ENCODE measurements around the gene ZNF716. TPM values are rescaled to one million over a fixed set of nuclear protein-coding genes. Genes with fewer than 3 reads are reported as not detected.
"Not testable (repeated sequence)": the region's sequence is repeated elsewhere in the genome, so short reads cannot be mapped to it uniquely, and the experiment has no call there.

ZNF716 gene
- under 1 TPM; 0.03 to 0.06 (median 0.06) TPM for polyA plus RNA-seq (ENCODE audit: insufficient read length in 3 of 3)

DNA sequence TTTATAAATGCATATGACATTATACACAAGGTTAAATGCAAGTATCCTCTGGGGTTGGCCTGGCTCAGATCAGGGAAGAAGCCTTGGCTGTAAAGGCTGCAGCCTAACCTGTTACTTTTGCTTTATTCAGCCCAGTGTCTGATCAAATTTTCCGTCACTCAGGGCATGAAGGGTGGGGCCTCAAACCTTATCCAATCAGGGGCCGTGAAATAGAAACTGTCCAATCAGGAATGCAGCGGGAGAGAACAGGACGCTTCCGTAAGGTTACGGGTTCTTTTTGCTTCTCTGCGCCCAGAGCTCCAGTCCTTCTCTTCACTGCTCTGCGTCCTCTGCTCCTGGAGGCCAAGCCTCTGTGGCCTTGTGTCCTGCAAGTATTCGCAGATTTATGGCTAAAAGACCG, at the start of gene ZNF716:
Gene ZNF716, plus strand, starts transcription at position 274 of the 400 bp plus-strand sequence. Its CDS starts 112 bp downstream, at position 386.
- DNase-seq (ENCODE audit: low read depth in 3 of 3, low spot score in 2 of 3) = no peak

DNA sequence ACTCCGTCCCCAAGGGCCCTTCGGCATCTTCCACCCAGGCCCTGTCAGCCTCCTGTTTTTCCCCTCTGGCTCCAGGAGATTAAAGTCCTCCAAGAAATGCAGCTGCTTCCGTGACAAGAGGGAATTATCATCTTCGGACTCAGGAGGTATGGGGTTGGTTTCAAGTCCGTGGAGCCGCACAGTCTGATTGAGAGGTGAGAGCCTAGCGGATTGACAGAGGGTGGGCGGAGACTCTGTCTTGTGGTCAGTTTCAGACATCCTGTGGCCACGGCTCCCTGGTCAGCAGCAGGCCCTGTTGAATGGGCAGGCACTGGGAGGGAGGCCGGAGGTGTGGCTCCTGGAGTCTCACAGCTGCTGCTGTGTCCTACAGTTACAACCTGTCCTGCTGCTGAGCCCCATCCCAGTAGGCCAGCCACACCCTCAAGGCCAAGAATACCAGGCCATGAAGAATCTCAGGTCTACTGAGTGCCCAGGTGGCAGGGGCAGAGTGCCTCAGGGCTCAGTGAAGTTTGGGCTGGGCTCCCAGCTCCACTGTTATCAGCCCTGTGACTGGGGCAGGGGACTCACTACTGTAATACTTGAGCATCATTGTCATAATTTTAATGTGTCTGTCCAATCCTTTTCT, 49.3 kb upstream of the ZNF716 start:
- no peak for DNase-seq (ENCODE audit: low read depth in 3 of 3, low spot score in 2 of 3)

- not testable (repeated sequence) for DNase-seq (ENCODE audit: low read depth in 3 of 3, low spot score in 2 of 3)
Observed at GRCh38 chr7:57403051-57403450, 46.9 kb upstream of the ZNF716 start.

DNA sequence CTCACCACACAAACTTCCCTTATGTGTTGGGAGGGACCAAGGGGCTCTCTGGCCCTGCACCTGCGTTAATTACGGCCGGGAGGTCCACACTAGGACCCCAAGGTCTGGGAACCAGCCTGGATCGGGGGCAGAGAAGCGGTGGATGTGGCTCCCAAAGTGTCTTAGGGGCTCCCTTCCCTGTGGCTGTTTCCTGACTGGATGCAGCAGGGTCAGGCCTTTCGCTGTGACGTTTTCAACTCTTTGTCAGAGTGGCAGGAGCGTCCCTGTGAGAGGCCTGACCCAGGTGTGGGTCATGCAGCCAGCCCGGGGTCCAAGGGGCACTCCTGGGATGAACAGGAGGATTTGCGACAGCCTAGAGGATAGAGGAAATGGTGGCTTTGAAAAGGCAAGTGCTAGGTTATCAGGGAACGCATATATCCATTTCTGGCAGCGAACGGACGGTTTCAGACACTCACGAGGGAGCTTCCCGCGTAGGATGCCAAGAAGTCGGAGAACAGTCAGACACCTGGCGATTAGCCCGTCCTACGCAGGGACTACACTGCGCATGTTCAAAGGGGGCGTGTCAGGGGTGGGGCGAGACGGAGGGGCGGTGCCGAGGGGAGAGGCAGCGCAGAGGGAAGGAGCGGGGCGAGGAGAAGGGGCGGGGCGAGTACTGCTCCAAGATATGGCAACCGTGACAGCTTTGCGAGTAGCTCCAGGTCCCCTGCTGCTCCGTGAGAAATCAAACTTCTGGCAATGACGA, 46.2 kb upstream of the ZNF716 start:
- DNase-seq (ENCODE audit: low read depth in 3 of 3, low spot score in 2 of 3) = no peak

GRCh38 chr7:57404343-57404966, 45.5 kb upstream of the ZNF716 start:
- no peak for DNase-seq (ENCODE audit: low read depth in 3 of 3, low spot score in 2 of 3)

GRCh38 chr7:57404967-57405421, 45.0 kb upstream of the ZNF716 start:
- DNase-seq (ENCODE audit: low read depth in 3 of 3, low spot score in 2 of 3) = no peak

DNA sequence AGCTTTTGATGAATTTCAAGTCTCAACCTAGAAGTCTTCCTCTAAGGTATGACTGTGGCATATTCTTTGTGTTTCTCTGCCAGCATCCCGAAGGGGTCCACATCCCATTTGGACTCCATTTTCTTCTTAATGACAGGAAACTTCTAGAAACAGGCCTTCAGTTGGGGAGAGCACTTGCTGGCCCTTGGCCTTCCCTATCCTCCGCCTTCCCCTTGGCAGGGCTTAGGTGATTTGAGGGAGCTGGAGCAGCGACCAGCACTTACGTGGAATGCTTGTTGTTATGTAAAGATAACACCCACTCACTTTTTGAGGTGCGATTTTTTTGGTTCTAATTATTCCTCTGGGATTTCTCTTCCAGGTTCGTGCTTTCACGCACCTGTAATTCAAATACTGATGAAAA, 42.9 kb upstream of the ZNF716 start:
- no peak for DNase-seq (ENCODE audit: low read depth in 3 of 3, low spot score in 2 of 3)

DNA sequence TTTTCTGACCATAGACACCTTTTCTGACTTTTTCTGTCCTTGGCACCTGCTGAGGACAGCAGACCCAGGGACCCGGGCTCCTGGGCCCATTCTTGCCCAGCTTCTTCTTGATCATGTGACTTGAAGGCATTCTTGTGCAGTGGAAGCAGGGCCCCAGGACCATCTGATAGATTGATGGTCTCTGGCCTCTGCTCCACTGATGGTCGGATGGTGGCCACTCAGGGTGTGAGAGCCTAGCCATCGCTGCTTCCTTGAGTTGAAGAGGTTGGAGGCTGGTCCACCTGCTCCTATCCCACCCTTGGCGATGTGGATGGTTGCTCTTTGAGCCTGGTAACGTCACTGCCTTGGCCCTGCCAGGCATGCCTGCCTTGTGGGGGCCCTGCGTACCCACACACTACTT, 37.8 kb upstream of the ZNF716 start:
- DNase-seq (ENCODE audit: low read depth in 3 of 3, low spot score in 2 of 3) = no peak

DNA sequence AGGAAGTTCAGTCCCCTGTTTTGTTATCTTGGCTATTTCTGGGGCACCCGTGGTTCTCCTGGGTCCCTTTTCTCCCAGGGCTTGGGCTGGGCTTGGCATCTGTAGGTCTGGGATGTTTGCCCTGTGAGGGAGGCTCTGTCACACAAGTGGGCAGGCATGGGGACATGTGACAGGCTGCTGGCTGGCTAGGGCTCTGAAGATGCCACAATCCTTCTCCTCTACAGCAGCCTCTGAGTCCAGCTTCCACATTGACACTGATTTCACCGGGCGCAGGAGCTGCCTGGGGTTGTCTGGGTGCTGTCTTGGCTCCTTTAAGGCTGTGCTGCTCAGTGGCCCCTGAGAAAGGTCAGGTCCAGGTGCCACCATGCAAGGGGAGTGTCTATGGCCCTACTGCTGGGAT, 37.4 kb upstream of the ZNF716 start:
- DNase-seq (ENCODE audit: low read depth in 3 of 3, low spot score in 2 of 3) = no peak

DNA sequence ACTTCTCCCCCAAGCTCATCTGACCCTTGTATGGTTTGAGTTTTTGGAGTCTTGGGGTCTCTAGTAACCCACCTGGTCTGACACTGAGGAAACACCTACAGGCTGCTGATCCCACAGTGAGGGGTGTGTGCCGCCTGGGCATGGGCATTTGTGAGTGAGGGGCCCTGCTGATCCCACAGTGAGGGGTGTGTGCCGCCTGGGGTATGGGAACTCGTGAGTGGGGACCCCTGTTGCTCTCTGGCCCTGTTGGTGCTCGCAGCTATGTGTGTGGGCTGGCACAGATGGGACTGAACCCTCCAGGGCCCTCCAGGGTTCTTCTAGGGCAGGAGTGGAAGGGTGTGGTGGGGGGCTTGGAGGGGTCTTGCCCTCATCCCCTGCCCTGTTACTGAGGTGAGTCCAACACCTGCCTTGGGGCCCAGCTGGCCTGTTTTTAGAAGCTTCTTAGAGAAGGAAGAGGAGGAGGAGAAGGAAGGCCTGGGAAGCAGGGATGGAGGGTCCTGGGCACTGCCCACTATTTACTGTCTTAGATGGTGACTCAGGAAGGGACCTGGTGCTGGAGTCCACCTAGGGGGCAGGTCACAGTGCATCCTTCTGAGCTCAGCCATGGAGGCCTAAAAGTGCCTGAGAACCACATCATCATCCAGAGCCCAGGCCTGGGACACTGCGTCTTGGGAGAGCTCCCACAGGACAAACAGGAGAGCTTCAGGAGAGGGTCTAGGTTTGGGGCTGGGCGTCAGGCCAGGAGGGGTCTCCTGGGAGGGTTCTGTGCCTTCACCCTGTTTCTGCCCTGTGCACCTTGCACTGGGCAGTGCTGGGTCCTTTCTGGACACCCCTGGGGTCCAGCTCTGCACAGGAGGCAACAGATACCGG, 36.2 kb upstream of the ZNF716 start:
- no peak for DNase-seq (ENCODE audit: low read depth in 3 of 3, low spot score in 2 of 3)

DNA sequence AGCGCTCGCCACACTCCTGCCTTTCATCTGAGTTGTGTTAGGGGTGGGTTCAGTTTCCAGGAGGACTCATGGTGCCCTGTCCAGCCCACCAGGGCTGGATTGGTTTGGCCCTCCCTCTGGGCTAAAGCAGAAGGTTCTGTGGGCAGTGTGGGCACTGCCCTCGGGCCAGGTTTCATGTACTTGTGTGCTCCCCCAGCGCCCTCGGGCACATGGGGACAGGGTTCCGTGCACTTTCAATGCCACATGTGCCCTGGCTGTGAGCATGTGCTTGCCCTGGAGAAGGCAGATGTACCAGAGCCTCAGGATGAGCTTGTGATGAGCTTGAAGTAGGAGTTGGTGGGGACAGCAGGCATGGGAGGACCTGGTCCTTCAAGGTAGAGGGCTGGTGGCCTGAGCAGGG, 35.6 kb upstream of the ZNF716 start:
- DNase-seq (ENCODE audit: low read depth in 3 of 3, low spot score in 2 of 3) = no peak

- DNase-seq (ENCODE audit: low read depth in 3 of 3, low spot score in 2 of 3) = no peak
Observed at GRCh38 chr7:57414852-57415251, 35.1 kb upstream of the ZNF716 start.

- no peak for DNase-seq (ENCODE audit: low read depth in 3 of 3, low spot score in 2 of 3)
Observed at GRCh38 chr7:57415326-57415725, 34.7 kb upstream of the ZNF716 start.

GRCh38 chr7:57415730-57416129, 34.2 kb upstream of the ZNF716 start:
- DNase-seq (ENCODE audit: low read depth in 3 of 3, low spot score in 2 of 3) = no peak

GRCh38 chr7:57416601-57417358, 33.2 kb upstream of the ZNF716 start:
- DNase-seq (ENCODE audit: low read depth in 3 of 3, low spot score in 2 of 3) = no peak

- DNase-seq (ENCODE audit: low read depth in 3 of 3, low spot score in 2 of 3) = no peak
Observed at GRCh38 chr7:57417736-57418135, 32.2 kb upstream of the ZNF716 start.

GRCh38 chr7:57423768-57424167, 26.2 kb upstream of the ZNF716 start:
- no peak for DNase-seq (ENCODE audit: low read depth in 3 of 3, low spot score in 2 of 3)

DNA sequence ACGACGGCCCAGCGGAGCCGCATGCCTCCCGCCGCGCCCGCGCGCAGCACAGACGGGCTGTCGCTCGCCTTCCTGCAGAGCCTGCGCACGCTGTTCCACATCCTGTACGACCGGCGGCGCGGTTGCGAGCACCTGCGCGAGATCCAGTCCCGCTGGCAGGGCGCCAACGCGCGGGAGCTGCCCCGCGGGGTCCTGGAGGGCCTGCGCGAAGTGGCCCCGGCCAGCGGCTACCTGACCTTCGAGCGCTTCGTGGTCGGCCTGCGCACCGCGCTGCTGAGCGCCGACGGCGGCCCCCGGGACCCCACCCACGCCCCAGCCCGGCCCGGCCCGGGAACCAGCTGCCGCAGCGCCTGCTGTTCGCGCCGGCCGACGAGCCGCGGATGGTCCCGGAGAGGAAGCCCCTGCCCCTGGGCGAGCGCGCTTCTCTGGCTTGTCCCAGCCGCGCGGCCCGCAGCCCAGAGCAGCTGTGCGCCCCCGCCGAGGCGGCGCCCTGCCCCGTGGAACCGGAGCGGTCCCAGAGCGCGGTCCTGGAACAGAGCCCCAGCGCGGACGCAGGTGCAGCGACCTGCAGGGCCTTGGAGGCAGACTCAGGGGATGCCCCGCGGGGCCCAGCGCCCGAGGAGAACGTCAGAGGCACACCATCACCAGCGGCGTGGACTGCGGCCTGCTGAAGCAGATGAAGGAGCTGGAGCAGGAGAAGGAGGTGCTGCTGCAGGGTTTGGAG, 25.3 kb upstream of the ZNF716 start:
- DNase-seq (ENCODE audit: low read depth in 3 of 3, low spot score in 2 of 3) = no peak

GRCh38 chr7:57425239-57425944, 24.6 kb upstream of the ZNF716 start:
- no peak for DNase-seq (ENCODE audit: low read depth in 3 of 3, low spot score in 2 of 3)
